Measurements from ENCODE around the gene MYO18A. TPM values are rescaled to one million over a fixed set of nuclear protein-coding genes. Genes with fewer than 3 reads are reported as not detected.

Gene MYO18A
- total RNA-seq, 2 experiments from 2014 or later = 46.3 to 47.1 TPM

DNA sequence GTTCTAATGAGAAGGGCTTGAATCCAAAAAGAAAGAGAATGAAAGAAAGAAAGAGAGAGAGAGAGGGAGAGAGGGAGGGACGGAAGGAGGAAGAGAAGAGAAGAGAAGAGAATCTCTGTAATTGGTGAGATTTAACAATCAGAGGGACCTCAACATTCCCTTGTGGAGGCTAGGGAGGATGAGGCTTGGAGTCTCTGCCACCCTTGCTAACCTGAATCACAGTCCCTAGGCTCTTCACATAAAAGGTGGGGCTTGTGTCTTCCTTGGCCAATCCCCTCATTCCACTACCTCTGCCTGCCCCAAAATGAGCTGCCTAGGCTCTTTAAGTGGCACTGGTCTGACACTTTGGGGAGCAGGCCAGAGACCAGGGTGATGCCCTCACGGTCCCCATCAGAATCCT lies 107.2 kb downstream of the MYO18A start:
- intact Hi-C loops (cut with micrococcal nuclease) = no loop called here
- Mint-ChIP-seq H3K27me3 (no peaks in the 10 kb centered on the region), H3K36me3 (no peaks in the 10 kb centered on the region), H3K9me3 (no peaks in the 10 kb centered on the region), H3K4me1 (ENCODE audit: low read depth) (no peaks in the 10 kb centered on the region), H3K4me3 (no peak overlapping the region), H3K27ac (no peak overlapping the region)
- POLR2A ChIA-PET = no interaction called here
- CTCF ChIA-PET = interaction anchor here (0.7 to 1.9 kb wide), 3 partner anchors 24 to 107 kb away, joined by 3 to 4 read pairs (median 4); no protein-coding TSS in a partner anchor
- DNase-seq = no peak

DNA sequence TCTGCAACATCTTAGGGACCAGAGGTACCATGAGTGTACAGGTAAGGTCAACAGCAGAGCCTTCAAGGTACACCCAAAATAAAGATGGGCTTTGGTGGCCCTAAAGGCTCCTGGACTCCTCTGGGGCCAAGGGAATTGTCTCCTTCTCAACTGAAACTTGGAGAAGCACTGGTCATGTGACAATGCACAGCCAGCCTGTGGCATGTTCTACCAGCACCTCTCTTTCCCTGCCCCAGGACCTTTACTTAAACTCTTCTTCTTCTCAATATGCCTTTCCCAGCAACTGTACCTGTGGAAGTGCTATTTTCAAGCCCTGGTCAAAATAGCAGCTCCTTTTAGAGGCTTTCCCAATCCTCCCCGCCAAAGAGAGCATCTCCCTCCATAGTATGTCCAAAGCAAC lies 108.9 kb downstream of the MYO18A start:
- Mint-ChIP-seq H3K4me1 (ENCODE audit: low read depth) (no peaks in the 10 kb centered on the region), H3K9me3 (no peaks in the 10 kb centered on the region), H3K27me3 (no peaks in the 10 kb centered on the region), H3K27ac (no peak overlapping the region), H3K4me3 (no peak overlapping the region), H3K36me3 (no peaks in the 10 kb centered on the region)
- POLR2A ChIA-PET = no interaction called here
- CTCF ChIA-PET = interaction anchor here (1.9 kb wide), 1 partner anchor 105 kb away, joined by 4 read pairs; no protein-coding TSS in a partner anchor
- intact Hi-C loops (cut with micrococcal nuclease) = no loop called here
- DNase-seq = no peak

DNA sequence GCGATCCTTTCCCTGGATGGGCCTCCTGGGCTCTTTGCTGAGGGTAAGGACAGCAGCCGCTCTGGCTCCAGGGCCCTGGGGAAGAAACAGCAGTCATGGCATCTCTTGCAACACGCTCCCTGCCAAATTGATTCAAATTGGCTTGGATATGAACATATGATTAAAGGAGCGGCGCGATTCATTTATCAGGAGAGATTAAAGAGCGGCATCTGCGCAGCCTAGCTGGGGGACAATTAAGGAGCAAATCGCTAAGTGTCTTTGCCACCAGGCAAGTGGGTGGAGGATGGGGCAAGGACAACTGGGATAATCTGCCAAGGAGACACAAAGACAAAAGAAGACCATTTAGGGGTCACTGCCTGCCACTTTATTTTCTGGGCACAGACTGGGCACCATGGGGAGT lies 109.4 kb downstream of the MYO18A start:
- intact Hi-C loops (cut with micrococcal nuclease) = no loop called here
- H3K9me3 Mint-ChIP-seq = no peaks in the 10 kb centered on the region
- CTCF ChIA-PET = no interaction called here
- no peak overlapping the region for H3K4me3 Mint-ChIP-seq
- H3K27ac Mint-ChIP-seq = no peak overlapping the region
- no peak for DNase-seq
- H3K36me3 Mint-ChIP-seq = no peaks in the 10 kb centered on the region
- POLR2A ChIA-PET = no interaction called here
- H3K4me1 Mint-ChIP-seq (ENCODE audit: low read depth) = no peaks in the 10 kb centered on the region
- H3K27me3 Mint-ChIP-seq = no peaks in the 10 kb centered on the region

DNA sequence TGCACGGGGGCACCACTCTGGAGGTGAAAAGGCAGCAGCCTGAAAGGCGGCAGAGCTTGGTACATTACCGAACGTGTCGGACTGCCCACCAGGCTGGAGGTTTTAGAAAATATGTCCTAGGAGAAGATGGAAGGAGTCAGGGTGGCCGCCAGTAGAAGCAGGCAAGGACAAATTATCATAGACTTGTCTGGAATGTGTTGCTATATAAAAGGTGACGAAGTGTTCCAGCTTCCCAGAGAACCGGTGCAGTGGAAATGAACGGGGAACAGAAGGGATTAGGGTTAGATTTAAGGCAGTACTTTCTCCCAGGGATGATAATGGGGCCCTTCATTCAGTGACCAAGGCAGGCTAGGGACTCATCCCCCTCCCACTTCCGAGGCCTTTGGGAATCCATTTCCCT lies 109.9 kb downstream of the MYO18A start:
- ChIA-PET POLR2A (no interaction called here), CTCF (no interaction called here)
- no peak overlapping the region for H3K4me3 Mint-ChIP-seq
- H3K27me3 Mint-ChIP-seq = no peaks in the 10 kb centered on the region
- no peaks in the 10 kb centered on the region for H3K36me3 Mint-ChIP-seq
- no peak overlapping the region for H3K27ac Mint-ChIP-seq
- no peak for DNase-seq
- no peaks in the 10 kb centered on the region for H3K9me3 Mint-ChIP-seq
- intact Hi-C loops (cut with micrococcal nuclease) = no loop called here
- H3K4me1 Mint-ChIP-seq (ENCODE audit: low read depth) = no peaks in the 10 kb centered on the region

DNA sequence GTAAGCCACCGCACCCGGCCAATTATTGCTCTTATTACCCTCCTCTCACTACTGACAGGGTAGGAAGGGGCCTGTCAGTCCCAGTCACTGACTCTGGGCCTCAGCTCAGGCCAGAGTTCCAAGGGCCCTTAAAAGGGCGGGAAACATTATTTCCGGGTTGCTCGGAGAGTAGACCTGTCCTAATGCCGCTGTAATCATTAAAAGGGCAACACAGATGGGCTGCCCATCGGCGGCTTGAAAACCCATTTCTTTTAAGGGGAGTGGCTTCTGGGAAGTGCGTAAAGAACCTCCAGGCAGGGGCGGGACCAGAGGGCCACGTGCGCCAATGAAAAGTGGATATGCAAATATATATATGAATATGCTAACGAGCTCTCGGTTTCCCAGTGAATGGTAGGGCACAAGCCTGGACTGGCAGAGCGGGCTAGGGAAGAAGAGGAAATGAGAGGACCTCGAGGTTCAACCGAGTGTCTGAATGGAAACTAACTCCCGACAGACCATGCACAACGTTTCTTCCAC lies 110.6 kb downstream of the MYO18A start:
- no peak overlapping the region for H3K27ac Mint-ChIP-seq
- H3K36me3 Mint-ChIP-seq = no peaks in the 10 kb centered on the region
- H3K4me3 Mint-ChIP-seq = no peak overlapping the region
- no peak for DNase-seq
- ChIA-PET POLR2A (no interaction called here), CTCF (interaction anchor here (1.6 kb wide), 1 partner anchor 42 kb away, joined by 4 read pairs; no protein-coding TSS in a partner anchor)
- no peaks in the 10 kb centered on the region for H3K4me1 Mint-ChIP-seq (ENCODE audit: low read depth)
- no peaks in the 10 kb centered on the region for H3K9me3 Mint-ChIP-seq
- H3K27me3 Mint-ChIP-seq = no peaks in the 10 kb centered on the region
- intact Hi-C loops (cut with micrococcal nuclease) = no loop called here

DNA sequence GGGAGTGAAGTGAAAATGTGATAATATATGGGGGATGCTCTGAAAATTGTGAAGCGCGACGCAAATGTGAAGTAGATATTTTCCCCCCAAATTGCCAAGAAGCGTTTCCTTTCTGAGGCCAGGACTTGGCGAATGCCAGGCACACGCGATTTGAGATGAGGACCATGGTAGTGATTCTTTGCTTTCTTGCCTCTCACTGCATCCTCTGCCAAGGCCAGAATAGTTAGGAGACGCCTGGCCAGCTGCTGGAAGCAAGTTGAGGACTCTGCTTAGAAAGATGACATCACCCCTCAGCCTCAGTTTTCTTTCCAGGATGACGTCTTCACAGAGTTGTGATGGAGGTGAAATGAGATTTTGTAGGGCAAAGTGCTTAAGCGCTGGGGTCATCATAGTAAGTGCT lies 111.4 kb downstream of the MYO18A start:
- H3K4me1 Mint-ChIP-seq (ENCODE audit: low read depth) = no peaks in the 10 kb centered on the region
- no peaks in the 10 kb centered on the region for H3K36me3 Mint-ChIP-seq
- POLR2A ChIA-PET = no interaction called here
- DNase-seq = no peak
- no peak overlapping the region for H3K27ac Mint-ChIP-seq
- H3K27me3 Mint-ChIP-seq = no peaks in the 10 kb centered on the region
- CTCF ChIA-PET = interaction anchor here (1.6 kb wide), 1 partner anchor 42 kb away, joined by 4 read pairs; no protein-coding TSS in a partner anchor
- intact Hi-C loops (cut with micrococcal nuclease) = no loop called here
- no peaks in the 10 kb centered on the region for H3K9me3 Mint-ChIP-seq
- no peak overlapping the region for H3K4me3 Mint-ChIP-seq

DNA sequence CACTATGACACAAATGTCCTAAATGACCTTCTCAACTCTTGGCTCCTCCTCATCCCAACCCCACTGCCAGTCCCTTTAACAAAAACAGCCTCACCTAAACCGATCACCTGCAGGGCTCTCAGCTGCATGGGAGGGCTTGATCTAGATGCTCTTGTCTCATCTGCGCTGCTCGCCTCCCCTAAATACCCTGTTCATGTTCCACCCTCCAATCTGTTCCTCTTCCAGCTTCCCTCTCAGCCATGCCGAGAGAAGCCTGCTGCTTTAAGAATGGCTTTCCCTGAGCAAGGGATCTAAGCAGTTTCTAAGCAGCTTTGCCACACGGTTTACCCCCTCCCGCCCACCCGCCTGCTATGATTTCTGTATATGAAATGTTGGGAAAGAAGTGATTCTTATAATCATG lies 113.6 kb downstream of the MYO18A start:
- ChIA-PET POLR2A (no interaction called here), CTCF (no interaction called here)
- no peak overlapping the region for H3K4me3 Mint-ChIP-seq
- no peak overlapping the region for H3K27ac Mint-ChIP-seq
- no peaks in the 10 kb centered on the region for H3K4me1 Mint-ChIP-seq (ENCODE audit: low read depth)
- no peaks in the 10 kb centered on the region for H3K27me3 Mint-ChIP-seq
- intact Hi-C loops (cut with micrococcal nuclease) = no loop called here
- H3K9me3 Mint-ChIP-seq = no peaks in the 10 kb centered on the region
- H3K36me3 Mint-ChIP-seq = no peaks in the 10 kb centered on the region
- DNase-seq = no peak

DNA sequence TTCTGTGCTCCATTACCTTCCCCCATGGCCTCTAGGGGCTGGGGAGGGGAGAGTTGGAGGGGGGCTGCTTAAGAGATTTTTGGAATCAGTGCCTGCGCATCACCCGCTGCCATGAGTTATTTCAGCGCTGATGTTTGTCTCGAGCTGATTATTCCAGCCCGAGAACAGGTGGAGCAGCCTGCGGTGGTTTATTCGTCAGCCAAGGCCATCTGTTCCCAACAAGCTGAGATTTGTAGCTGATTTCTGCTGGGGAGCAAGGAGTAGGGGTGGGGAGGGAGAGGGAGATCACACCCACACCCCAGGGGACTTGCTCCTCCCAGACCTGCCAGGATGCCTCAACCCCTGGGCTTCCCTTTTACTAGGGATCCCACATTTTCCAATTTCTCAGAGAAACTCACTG lies 114.2 kb downstream of the MYO18A start:
- ChIA-PET POLR2A (no interaction called here), CTCF (no interaction called here)
- H3K27ac Mint-ChIP-seq = no peak overlapping the region

DNA sequence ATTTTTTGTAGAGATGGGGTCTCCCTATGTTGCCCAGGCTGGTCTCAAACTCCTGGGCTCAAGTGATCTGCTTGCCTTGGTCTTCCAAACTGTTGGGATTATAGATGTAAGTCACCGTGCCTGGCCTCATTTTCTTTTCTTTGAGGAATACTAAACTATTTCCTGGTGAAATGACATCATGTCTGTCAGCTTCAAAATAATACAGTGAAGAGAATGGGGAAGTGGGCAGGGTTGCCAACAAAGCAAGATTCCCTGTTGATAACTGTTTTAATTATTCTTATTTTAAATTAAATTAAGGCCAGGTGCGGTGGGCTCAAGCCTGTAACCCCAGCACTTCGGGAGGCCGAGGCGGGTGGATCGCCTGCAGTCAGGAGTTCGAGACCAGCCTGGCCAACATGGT lies 116.2 kb downstream of the MYO18A start:
- peaks cover 2% of the 10 kb centered on the region for H3K4me1 Mint-ChIP-seq (ENCODE audit: low read depth)
- POLR2A ChIA-PET = no interaction called here
- no peak overlapping the region for H3K27ac Mint-ChIP-seq
- no peaks in the 10 kb centered on the region for H3K27me3 Mint-ChIP-seq
- no peak overlapping the region for H3K4me3 Mint-ChIP-seq
- no peaks in the 10 kb centered on the region for H3K9me3 Mint-ChIP-seq
- no peak for DNase-seq
- no peaks in the 10 kb centered on the region for H3K36me3 Mint-ChIP-seq
- CTCF ChIA-PET = interaction anchor here (1.4 to 2.9 kb wide), 2 partner anchors 53 to 99 kb away, joined by 3 to 12 read pairs; no protein-coding TSS in a partner anchor
- intact Hi-C loops (cut with micrococcal nuclease) = no loop called here

More for the DNA sequence above, 114.2 kb downstream of the MYO18A start:
- no peaks in the 10 kb centered on the region for H3K36me3 Mint-ChIP-seq
- H3K4me3 Mint-ChIP-seq = no peak overlapping the region
- DNase-seq = no peak
- H3K9me3 Mint-ChIP-seq = no peaks in the 10 kb centered on the region
- no peaks in the 10 kb centered on the region for H3K4me1 Mint-ChIP-seq (ENCODE audit: low read depth)
- H3K27me3 Mint-ChIP-seq = no peaks in the 10 kb centered on the region
- intact Hi-C loops (cut with micrococcal nuclease) = no loop called here

DNA sequence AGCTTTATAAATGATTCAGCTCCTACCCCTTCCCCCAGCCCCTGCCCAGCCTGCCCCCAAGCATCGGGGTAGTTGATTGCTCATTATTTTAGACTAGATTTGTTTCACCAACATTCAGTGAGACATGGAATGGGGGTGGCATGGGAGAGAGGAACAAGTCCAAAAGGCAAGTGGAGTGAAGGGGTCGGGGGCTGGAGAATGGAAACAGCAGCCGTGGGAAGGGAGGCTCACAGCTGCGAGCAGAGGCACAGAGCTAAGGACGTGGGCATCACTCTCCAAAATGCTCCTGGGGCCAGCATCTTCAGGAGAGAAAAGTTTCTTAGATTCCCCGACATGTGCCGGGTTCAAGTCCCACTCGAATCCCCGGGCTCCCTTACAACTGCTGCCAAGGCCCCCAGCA lies 118.0 kb downstream of the MYO18A start:
- intact Hi-C loops (cut with micrococcal nuclease) = no loop called here
- H3K4me1 Mint-ChIP-seq (ENCODE audit: low read depth) = peaks cover 2% of the 10 kb centered on the region
- no peaks in the 10 kb centered on the region for H3K9me3 Mint-ChIP-seq
- DNase-seq = no peak
- no peak overlapping the region for H3K27ac Mint-ChIP-seq
- no peaks in the 10 kb centered on the region for H3K27me3 Mint-ChIP-seq
- no peaks in the 10 kb centered on the region for H3K36me3 Mint-ChIP-seq
- POLR2A ChIA-PET = no interaction called here
- CTCF ChIA-PET = interaction anchor here (0.8 to 2.9 kb wide), 2 partner anchors 55 to 97 kb away, joined by 4 to 12 read pairs; no protein-coding TSS in a partner anchor
- no peak overlapping the region for H3K4me3 Mint-ChIP-seq

DNA sequence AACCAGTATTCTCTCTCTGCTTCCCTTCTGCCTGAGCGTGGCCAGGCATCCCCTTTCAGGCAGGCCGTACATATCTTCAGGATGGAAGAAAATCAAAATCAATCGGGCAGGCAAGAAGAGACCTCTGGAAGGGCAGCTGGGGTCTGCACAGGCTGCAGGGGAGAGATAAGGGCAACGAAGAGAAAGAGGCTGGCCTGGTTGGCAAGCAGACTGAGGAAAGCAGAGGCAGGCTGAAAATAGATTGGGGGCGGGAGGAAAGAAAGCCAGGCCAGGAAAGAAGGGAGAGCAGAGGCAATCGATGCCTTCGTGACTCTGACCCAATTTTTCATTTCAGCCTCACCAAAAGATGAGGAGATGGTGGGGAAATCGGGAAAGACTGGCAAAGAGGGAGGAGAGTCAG lies 119.2 kb downstream of the MYO18A start:
- Mint-ChIP-seq H3K4me3 (no peak overlapping the region), H3K9me3 (no peaks in the 10 kb centered on the region), H3K4me1 (ENCODE audit: low read depth) (peaks cover 2% of the 10 kb centered on the region), H3K36me3 (no peaks in the 10 kb centered on the region), H3K27ac (no peak overlapping the region), H3K27me3 (no peaks in the 10 kb centered on the region)
- ChIA-PET CTCF (no interaction called here), POLR2A (no interaction called here)
- intact Hi-C loops (cut with micrococcal nuclease) = no loop called here
- DNase-seq = no peak

DNA sequence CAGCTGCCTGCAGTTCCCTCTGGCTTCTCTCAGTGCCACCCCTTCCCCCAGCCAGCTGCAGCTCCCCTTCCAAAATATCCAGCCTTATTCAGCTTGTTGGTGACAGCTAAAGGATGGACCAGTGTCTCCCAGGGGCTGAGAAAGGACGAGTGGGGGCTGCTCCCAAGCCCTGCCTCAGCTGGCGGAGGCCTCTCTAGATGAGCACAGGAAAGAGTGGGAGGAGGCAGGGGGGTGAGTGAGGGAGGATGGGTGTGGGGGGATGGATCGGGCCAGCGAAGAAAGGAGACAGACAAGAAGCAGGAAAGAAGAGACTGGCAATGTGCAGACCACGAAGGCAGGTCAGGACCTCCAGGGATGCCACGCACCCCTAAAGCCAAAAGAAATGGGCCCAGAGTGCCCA lies 119.7 kb downstream of the MYO18A start:
- Mint-ChIP-seq H3K27ac (no peak overlapping the region), H3K27me3 (no peaks in the 10 kb centered on the region), H3K36me3 (no peaks in the 10 kb centered on the region), H3K4me3 (no peak overlapping the region), H3K4me1 (ENCODE audit: low read depth) (peaks cover 2% of the 10 kb centered on the region), H3K9me3 (no peaks in the 10 kb centered on the region)
- intact Hi-C loops (cut with micrococcal nuclease) = no loop called here
- ChIA-PET POLR2A (no interaction called here), CTCF (no interaction called here)
- no peak for DNase-seq

DNA sequence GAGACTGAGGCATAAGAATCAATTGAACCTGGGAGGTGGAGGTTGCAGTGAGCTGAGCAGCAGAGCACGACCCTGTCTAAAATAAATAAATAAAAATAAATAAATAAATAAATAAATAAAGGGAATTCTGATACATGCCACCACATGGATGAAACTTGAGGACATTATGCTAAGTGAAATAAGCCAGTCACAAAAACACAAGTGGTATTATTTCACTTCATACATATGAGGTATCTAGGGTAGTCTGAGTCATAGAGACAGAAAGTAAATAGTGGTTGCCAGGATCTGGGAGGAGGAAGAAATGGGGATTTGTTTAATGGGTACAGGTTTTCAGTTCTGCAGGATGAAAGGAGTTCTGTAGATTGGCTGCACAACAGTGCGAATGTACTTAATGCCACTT lies 120.9 kb downstream of the MYO18A start:
- no peaks in the 10 kb centered on the region for H3K36me3 Mint-ChIP-seq
- no peak overlapping the region for H3K4me3 Mint-ChIP-seq
- H3K4me1 Mint-ChIP-seq (ENCODE audit: low read depth) = peaks cover 2% of the 10 kb centered on the region
- H3K27me3 Mint-ChIP-seq = no peaks in the 10 kb centered on the region
- no peaks in the 10 kb centered on the region for H3K9me3 Mint-ChIP-seq
- intact Hi-C loops (cut with micrococcal nuclease) = no loop called here
- POLR2A ChIA-PET = no interaction called here
- H3K27ac Mint-ChIP-seq = no peak overlapping the region
- CTCF ChIA-PET = interaction anchor here (0.6 to 0.7 kb wide), 2 partner anchors 19 to 477 kb away, joined by 3 to 4 read pairs; no protein-coding TSS in a partner anchor
- DNase-seq = no peak
